HG03095 (cell line): ENCODE measurements around the gene ADIRF.
"Not testable (repeated sequence)": the region's sequence is repeated elsewhere in the genome, so short reads cannot be mapped to it uniquely, and the experiment has no call there.

Experiments
- ATAC-seq: cut with Tn5 transposase; IDR thresholded peaks from one replicate; pipeline ENCODE4 v1.9.1; 2021; ENCODE audit warnings: moderate library complexity; ENCODE audit not compliant: unreplicated experiment

The ADIRF gene

GRCh38 chr10:86968271-86968993 is at the start of gene ADIRF:
ADIRF (plus strand) TSS chr10:86968482; CDS start chr10:86968545, 63 bp downstream.
- no peak for ATAC-seq

GRCh38 chr10:86922553-86922961 is 45.7 kb upstream of the ADIRF start:
- ATAC-seq, result no peak

GRCh38 chr10:86929468-86930380 is 38.6 kb upstream of the ADIRF start:
- ATAC-seq, result no peak

GRCh38 chr10:86931872-86932271 is 36.4 kb upstream of the ADIRF start:
- ATAC-seq, result no peak

- no peak for ATAC-seq
Measured at GRCh38 chr10:86932674-86933073, 35.6 kb upstream of the ADIRF start.

GRCh38 chr10:86934162-86934711 is 34.0 kb upstream of the ADIRF start:
- not testable (repeated sequence) for ATAC-seq

- ATAC-seq, result no peak
Measured at GRCh38 chr10:86936661-86937501, 31.4 kb upstream of the ADIRF start.

GRCh38 chr10:86937502-86938154 is 30.7 kb upstream of the ADIRF start:
- ATAC-seq, result no peak

- no peak for ATAC-seq
Measured at GRCh38 chr10:86938260-86938659, 30.0 kb upstream of the ADIRF start.

GRCh38 chr10:86940076-86940475 is 28.2 kb upstream of the ADIRF start:
- ATAC-seq, result not testable (repeated sequence)

GRCh38 chr10:86940677-86941076 is 27.6 kb upstream of the ADIRF start:
- no peak for ATAC-seq

GRCh38 chr10:86941426-86941825 is 26.9 kb upstream of the ADIRF start:
- no peak for ATAC-seq

- no peak for ATAC-seq
Measured at GRCh38 chr10:86941991-86942421, 26.3 kb upstream of the ADIRF start.

- no peak for ATAC-seq
Measured at GRCh38 chr10:86942441-86943315, 25.6 kb upstream of the ADIRF start.

- ATAC-seq, result no peak
Measured at GRCh38 chr10:86943316-86944030, 24.8 kb upstream of the ADIRF start.

- ATAC-seq, result no peak
Measured at GRCh38 chr10:86944031-86944419, 24.3 kb upstream of the ADIRF start.

GRCh38 chr10:86944471-86944870 is 23.8 kb upstream of the ADIRF start:
- ATAC-seq, result no peak

GRCh38 chr10:86944907-86945306 is 23.4 kb upstream of the ADIRF start:
- no peak for ATAC-seq
